Measurements from ENCODE around the gene OCA2. TPM values are rescaled to one million over a fixed set of nuclear protein-coding genes. Genes with fewer than 3 reads are reported as not detected.

The OCA2 gene
- total RNA-seq, 2 experiments from 2014 or later = not detected

Other genes starting within 250 kb of the OCA2 start
- 10 to 100 TPM; 30.2 to 33.7 TPM for gene HERC2, start 222.9 kb upstream of the OCA2 start, total RNA-seq

All from activated CD4-positive, alpha-beta memory T cell treated with anti-CD3 and anti-CD28 coated beads, Interleukin-2, amount 10 ng/mL, durations not matched to agents 7 days and 5 days (primary cell).